Lower leg skin (tissue), 4 donors: ENCODE results near the gene PSMD9. TPM values are rescaled to one million over a fixed set of nuclear protein-coding genes. Genes with fewer than 3 reads are reported as not detected.
"Not testable (repeated sequence)": the region's sequence is repeated elsewhere in the genome, so short reads cannot be mapped to it uniquely, and the experiment has no call there.

Experiments
- DNase-seq, 2 donors: peaks; one replicate each; pipeline ENCODE4 v3.0.0-alpha.2; 2019; ENCODE audit warnings: low spot score in 2 of 2
- H3K4me3 ChIP-seq: fragments of 200-600 bp; sonication (generic); 2 replicates; pipeline ENCODE4 v1.5.1; 2017; ENCODE audit warnings: mild to moderate bottlenecking, low read depth; ENCODE audit not compliant: poor library complexity, severe bottlenecking
- POLR2A ChIP-seq, 2 donors: fragments of 450-650 bp; IDR thresholded peaks; one replicate each; pipeline ENCODE4 v1.6.1; 2016 to 2017; ENCODE audit warnings: antibody characterized with exemption in 2 of 2, mild to moderate bottlenecking in 1 of 2, moderate library complexity in 1 of 2
- WGBS, 2 donors: methylation state at CpG; one replicate each; pipeline ENCODE4 v1.1.5; 2018; 5-methylcytosine and 5-hydroxymethylcytosine counted together
- intact Hi-C: fragments of 100-400 bp; cut with DNase I; formaldehyde crosslinking; loops from one replicate; pipeline ENCODE4 v1.15.0; 2023; ENCODE audit warnings: low total_unique reads
- total RNA-seq, 4 donors: library from RNA; depleted of rRNA; stranded (reverse); fragments of >200 nt; gene quantifications; one replicate each; pipeline ENCODE4 v1.1.0, GENCODE V29; 2016
- TF ChIP-seq, protein P1 (sequence below), 3 donors: fragments of 450-650 bp; IDR thresholded peaks; one replicate each; pipeline ENCODE4 v1.5.1; 2016; ENCODE audit warnings: antibody characterized with exemption in 3 of 3, mild to moderate bottlenecking in 3 of 3, moderate library complexity in 2 of 3

The PSMD9 gene
- total RNA-seq, 4 donors from 2014 or later: 67.9 to 87.5 (median 82.7) TPM

DNA sequence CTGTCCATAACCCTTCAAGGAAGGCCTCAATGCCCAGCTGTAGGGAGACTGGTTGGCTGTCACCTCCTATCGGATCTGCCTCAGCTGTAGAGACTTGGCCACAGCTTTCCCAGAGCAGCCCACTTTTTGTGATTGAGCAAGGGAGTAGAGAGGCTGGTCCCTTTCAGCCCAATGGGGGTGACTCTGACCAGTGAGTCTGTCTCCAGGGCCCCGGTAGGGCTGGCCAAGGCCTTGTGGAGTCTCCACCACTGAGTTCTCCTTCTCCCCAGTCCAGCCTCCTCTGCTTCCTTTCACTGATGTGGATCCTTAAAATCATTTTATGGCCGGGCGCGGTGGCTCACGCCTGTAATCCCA lies 15.4 kb upstream of the PSMD9 start:
- no peak overlapping the region for H3K4me3 ChIP-seq
- WGBS, 2 donors: 95 to 96% methylated on average over 6 of the region's 6 CpGs
- DNase-seq: no peak

DNA sequence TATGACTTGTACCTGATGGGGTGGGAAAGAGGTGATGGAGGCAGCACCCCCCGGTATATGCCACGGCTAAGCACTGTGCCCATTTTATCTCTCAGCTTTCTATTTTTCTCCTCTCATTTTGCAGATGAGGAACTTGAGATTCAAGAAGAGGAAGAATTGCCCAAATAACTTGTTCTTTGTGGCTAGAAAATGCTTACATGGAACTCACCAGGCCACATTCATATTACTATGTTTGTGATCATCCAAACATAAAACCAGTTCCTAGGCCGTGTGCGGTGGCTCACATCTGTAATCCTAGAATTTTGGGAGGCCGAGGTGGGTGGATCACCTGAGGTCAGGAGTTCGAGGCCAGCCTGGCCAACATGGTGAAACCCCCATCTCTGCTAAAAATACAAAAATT lies 14.5 kb upstream of the PSMD9 start:
- WGBS, 2 donors: 84 to 89% methylated on average over 6 of the region's 6 CpGs
- intact Hi-C loops: no loop called here
- no peak for DNase-seq
- H3K4me3 ChIP-seq: no peak overlapping the region
- TF ChIP-seq POLR2A (IDR thresholded peaks at IDR 0.05): no peak
- TF ChIP-seq, protein P1, sequence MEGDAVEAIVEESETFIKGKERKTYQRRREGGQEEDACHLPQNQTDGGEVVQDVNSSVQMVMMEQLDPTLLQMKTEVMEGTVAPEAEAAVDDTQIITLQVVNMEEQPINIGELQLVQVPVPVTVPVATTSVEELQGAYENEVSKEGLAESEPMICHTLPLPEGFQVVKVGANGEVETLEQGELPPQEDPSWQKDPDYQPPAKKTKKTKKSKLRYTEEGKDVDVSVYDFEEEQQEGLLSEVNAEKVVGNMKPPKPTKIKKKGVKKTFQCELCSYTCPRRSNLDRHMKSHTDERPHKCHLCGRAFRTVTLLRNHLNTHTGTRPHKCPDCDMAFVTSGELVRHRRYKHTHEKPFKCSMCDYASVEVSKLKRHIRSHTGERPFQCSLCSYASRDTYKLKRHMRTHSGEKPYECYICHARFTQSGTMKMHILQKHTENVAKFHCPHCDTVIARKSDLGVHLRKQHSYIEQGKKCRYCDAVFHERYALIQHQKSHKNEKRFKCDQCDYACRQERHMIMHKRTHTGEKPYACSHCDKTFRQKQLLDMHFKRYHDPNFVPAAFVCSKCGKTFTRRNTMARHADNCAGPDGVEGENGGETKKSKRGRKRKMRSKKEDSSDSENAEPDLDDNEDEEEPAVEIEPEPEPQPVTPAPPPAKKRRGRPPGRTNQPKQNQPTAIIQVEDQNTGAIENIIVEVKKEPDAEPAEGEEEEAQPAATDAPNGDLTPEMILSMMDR (IDR thresholded peaks at IDR 0.05): no peak

More for the DNA sequence above, 15.4 kb upstream of the PSMD9 start:
- intact Hi-C loops: no loop called here
- TF ChIP-seq, protein P1 (IDR thresholded peaks at IDR 0.05): no peak
- no peak for TF ChIP-seq POLR2A (IDR thresholded peaks at IDR 0.05)

DNA sequence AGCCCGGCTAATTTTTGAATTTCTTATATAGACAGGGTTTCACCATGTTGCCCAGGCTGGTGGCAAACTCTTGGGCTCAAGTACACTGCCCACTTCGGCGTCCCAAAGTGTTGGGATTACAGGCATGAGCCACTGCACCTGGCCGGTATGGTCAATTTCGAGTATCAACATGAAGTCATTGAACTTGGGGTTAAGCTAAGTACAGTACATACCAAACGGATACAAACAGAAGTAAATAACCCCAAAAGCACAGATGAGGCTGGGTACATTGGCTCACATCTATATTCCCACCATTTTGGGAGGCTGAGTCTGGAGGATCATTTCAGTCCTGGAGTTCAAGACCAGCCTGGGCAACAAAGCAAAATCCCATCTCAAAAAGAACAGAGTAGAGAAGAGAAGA lies 13.0 kb upstream of the PSMD9 start:
- no peak for DNase-seq
- 93% methylated on average over 6 of the region's 6 CpGs for WGBS, 2 donors
- no peak overlapping the region for H3K4me3 ChIP-seq
- intact Hi-C loops: no loop called here
- TF ChIP-seq, protein P1 (IDR thresholded peaks at IDR 0.05): no peak
- no peak for TF ChIP-seq POLR2A (IDR thresholded peaks at IDR 0.05)

DNA sequence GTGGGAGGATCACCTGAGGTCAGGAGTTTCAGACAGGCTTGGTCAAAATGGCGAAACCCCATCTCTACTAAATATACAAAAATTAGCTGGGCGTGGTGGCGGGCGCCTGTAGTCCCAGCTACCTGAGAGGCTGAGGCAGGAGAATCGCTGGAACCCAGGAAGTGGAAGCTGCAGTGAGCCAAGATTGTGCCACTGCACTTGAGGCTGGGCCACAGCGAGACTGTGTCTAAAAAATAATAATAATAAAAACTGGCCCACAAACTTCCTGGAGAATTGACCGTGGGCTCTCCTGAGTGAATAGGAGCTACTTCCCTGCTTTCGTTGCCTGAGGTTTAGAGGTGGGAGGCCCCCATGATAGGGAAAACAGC lies 12.5 kb upstream of the PSMD9 start:
- H3K4me3 ChIP-seq, DNase-seq, intact Hi-C loops: not testable (repeated sequence)
- WGBS, 2 donors: 91 to 94% methylated on average over 8 of the region's 8 CpGs

DNA sequence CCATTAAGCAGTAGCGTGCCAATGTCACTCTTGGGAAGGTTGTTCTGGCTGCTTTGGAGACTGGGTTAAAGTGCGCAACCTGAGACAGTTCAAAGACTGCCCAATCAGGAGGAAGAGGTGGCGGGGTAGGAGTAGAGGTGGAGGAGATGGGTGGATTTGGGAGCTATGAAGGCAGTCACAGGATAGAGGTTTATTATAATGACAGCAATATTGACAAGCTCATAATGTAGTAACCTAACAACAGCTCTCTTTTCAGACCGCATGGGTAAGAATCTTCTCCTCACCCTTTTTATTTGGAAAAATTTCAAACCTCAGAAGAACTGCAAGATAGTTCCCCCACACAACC lies 5.3 kb upstream of the PSMD9 start:
- DNase-seq: no peak
- TF ChIP-seq POLR2A (IDR thresholded peaks at IDR 0.05): no peak
- TF ChIP-seq, protein P1 (IDR thresholded peaks at IDR 0.05): no peak
- 49 to 59% methylated on average over 4 of the region's 4 CpGs for WGBS, 2 donors
- intact Hi-C loops: no loop called here
- no peak overlapping the region for H3K4me3 ChIP-seq

DNA sequence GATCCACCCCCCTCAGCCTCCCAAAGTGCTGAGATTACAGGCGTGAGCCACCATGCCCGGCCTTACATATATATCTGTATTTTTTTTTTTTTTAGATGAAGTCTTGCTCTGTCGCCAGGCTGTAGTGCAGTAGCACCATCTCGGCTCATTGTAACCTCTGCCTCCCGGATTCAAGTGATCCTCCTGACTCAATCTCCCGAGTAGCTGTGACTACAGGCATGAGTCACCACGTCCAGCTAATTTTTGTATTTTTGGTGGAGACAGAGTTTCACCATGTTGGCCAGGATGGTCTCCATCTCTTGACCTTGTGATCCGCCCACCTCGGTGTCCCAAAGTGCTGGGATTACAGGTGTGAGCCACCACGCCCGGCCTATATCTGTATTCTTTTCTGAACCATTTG lies 3.5 kb upstream of the PSMD9 start:
- intact Hi-C loops, H3K4me3 ChIP-seq, DNase-seq: not testable (repeated sequence)
- 84 to 91% methylated on average over 11 of the region's 11 CpGs for WGBS, 2 donors

DNA sequence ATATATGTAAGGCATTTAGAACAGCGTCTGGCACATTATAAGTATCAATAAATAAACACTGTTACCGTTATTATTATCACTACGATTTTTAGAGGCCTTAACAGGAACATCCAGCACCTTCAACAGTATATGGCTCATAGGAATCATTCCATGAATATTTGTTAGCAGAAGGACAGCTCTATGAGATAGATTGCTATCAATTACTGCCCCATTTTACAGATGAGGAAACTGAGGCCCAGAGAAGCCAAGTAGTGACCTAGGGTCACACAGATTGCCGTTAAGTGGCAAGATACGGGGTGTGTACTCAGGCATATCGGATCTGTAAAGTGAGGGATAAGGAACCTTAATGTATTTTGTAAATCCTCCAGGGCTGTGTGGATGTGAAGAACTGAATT lies 510 bp upstream of the PSMD9 start:
- WGBS, 2 donors: 54 to 66% methylated on average over 6 of the region's 6 CpGs
- no peak overlapping the region for H3K4me3 ChIP-seq
- intact Hi-C loops: no loop called here
- TF ChIP-seq POLR2A (IDR thresholded peaks at IDR 0.05): no peak
- TF ChIP-seq, protein P1 (IDR thresholded peaks at IDR 0.05): no peak
- no peak for DNase-seq
